ENCODE data around the gene OCRL.

The OCRL gene

DNA sequence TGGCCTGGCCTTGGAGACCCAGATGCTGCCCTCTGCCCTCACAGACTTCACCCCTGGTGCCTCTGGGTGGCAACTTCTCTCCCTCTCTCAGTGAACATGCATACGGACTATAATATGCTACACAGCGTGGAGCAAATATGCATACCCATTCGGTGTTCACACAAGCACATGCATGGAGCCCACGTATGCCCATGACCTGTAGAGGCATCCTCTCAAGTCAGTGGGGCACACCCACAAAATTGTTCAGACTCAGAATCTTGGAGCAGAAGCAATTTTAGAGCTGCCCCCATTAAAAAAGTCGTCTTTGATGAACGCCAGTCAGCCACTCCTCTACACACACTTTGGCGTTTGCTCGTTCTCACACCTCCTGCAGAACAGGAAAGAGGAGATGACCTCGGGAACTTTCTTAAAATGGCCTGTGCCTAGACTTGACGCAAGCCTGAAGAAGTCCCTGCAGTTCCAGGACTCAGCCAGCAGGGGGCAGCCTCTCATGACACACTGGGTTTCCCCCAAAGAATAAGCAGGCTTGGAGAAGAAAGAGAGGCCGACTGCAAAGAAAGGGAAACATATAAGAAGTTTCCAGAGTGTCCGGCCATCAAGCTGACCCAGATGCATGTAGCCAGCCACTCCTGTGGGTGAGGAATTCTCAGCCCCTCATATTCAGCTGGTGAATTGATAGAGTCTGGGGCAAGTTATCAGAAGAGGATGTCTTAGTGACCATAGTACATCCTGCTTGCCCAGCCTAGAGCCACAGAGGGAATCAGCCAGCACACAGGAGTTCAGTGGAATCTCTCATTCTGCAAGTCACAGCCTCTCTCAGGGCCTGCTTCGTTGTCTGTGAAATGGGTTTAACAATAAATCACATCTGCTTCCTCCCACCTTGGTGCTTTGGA, 97.4 kb downstream of the OCRL start:
- DNase-seq, result peak; percentile 48 to 79 (median 74)

DNA sequence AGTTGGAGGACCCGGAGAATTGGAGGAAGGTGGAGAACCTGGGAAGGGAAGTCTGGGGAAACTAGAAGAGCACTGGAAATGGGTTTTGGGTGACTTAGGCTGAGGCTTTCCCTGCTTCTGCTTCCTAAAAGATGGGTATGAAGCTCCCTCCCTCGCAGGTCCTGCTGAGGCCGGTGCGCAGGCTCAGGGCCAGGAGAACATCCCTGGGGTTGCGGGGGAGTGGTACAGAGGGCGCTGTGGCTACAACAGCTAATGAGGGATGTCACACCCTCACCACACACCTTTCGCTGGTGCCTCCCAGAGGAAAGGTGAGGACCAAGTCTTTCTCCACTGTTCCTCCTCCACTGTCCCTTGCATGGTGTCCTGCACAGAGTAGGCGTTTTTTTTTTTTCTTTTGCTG, 98.9 kb downstream of the OCRL start:
- DNase-seq, result no peak

- no peak for DNase-seq
Measured at GRCh38 chrX:129640737-129641136, 100.7 kb downstream of the OCRL start.

GRCh38 chrX:129641469-129641868, 101.4 kb downstream of the OCRL start:
- DNase-seq, result no peak

GRCh38 chrX:129641941-129642340, 101.9 kb downstream of the OCRL start:
- DNase-seq, result no peak
